ENCODE measurements around the gene EML2. TPM values are rescaled to one million over a fixed set of nuclear protein-coding genes. Genes with fewer than 3 reads are reported as not detected.

Gene EML2
- total RNA-seq, 1 donor from 2014 or later, result 15.0 TPM

GRCh38 chr19:45607071-45608029, 31.8 kb downstream of the EML2 start:
- peak; percentile 86 for DNase-seq (ENCODE audit: low read depth, low spot score)
- H3K4me1 Mint-ChIP-seq, result peaks cover 13% of the 10 kb centered on the region
- H3K27me3 Mint-ChIP-seq (ENCODE audit: low read depth), result peaks cover 20% of the 10 kb centered on the region
- peak overlapping the region; percentile 69 for H3K4me3 Mint-ChIP-seq
- peak; percentile 83 for TF ChIP-seq CTCF (conservative IDR thresholded peaks at IDR 0.05)
- H3K9me3 Mint-ChIP-seq, result no peaks in the 10 kb centered on the region
- peaks cover 13% of the 10 kb centered on the region for H3K36me3 Mint-ChIP-seq (ENCODE audit: low read depth)
- peak overlapping the region; percentile 96 for H3K27ac Mint-ChIP-seq (ENCODE audit: unreplicated experiment)

- no peaks in the 10 kb centered on the region for H3K36me3 Mint-ChIP-seq (ENCODE audit: low read depth)
- H3K27me3 Mint-ChIP-seq (ENCODE audit: low read depth), result peaks cover 72% of the 10 kb centered on the region
- H3K9me3 Mint-ChIP-seq, result no peaks in the 10 kb centered on the region
- no peak for TF ChIP-seq CTCF (conservative IDR thresholded peaks at IDR 0.05)
- no peak for DNase-seq (ENCODE audit: low read depth, low spot score)
- H3K4me3 Mint-ChIP-seq, result no peak within 1 kb of the TSS
- H3K27ac Mint-ChIP-seq (ENCODE audit: unreplicated experiment), result no peak within 1 kb of the TSS
- H3K4me1 Mint-ChIP-seq, result peaks cover 33% of the 10 kb centered on the region
Measured at GRCh38 chr19:45601524-45602374, 37.4 kb downstream of the EML2 start, which contains the start of gene GPR4. Gene GPR4, minus strand, starts transcription at chr19:45602212. Its CDS starts 10,346 bp downstream, at chr19:45591866.

- DNase-seq (ENCODE audit: low read depth, low spot score), result no peak
- TF ChIP-seq CTCF (conservative IDR thresholded peaks at IDR 0.05), result no peak
- peaks cover 32% of the 10 kb centered on the region for H3K4me1 Mint-ChIP-seq
- H3K36me3 Mint-ChIP-seq (ENCODE audit: low read depth), result no peaks in the 10 kb centered on the region
- no peak overlapping the region for H3K27ac Mint-ChIP-seq (ENCODE audit: unreplicated experiment)
- no peaks in the 10 kb centered on the region for H3K9me3 Mint-ChIP-seq
- H3K27me3 Mint-ChIP-seq (ENCODE audit: low read depth), result peaks cover 78% of the 10 kb centered on the region
- no peak overlapping the region for H3K4me3 Mint-ChIP-seq
Measured at GRCh38 chr19:45601115-45601514, 38.1 kb downstream of the EML2 start.

GRCh38 chr19:45600340-45600885, 38.8 kb downstream of the EML2 start:
- no peaks in the 10 kb centered on the region for H3K36me3 Mint-ChIP-seq (ENCODE audit: low read depth)
- peaks cover 32% of the 10 kb centered on the region for H3K4me1 Mint-ChIP-seq
- TF ChIP-seq CTCF (conservative IDR thresholded peaks at IDR 0.05), result no peak
- peaks cover 83% of the 10 kb centered on the region for H3K27me3 Mint-ChIP-seq (ENCODE audit: low read depth)
- no peaks in the 10 kb centered on the region for H3K9me3 Mint-ChIP-seq
- DNase-seq (ENCODE audit: low read depth, low spot score), result no peak
- H3K27ac Mint-ChIP-seq (ENCODE audit: unreplicated experiment), result no peak overlapping the region
- no peak overlapping the region for H3K4me3 Mint-ChIP-seq

GRCh38 chr19:45599286-45599685, 39.9 kb downstream of the EML2 start:
- TF ChIP-seq CTCF (conservative IDR thresholded peaks at IDR 0.05), result no peak
- no peak for DNase-seq (ENCODE audit: low read depth, low spot score)
- Mint-ChIP-seq H3K9me3 (no peaks in the 10 kb centered on the region), H3K4me3 (no peak overlapping the region), H3K4me1 (peaks cover 32% of the 10 kb centered on the region), H3K27me3 (ENCODE audit: low read depth) (peaks cover 93% of the 10 kb centered on the region), H3K36me3 (ENCODE audit: low read depth) (no peaks in the 10 kb centered on the region), H3K27ac (ENCODE audit: unreplicated experiment) (no peak overlapping the region)
